Chondrocyte (in vitro differentiated cells): ENCODE measurements around the gene SETMAR. TPM values are rescaled to one million over a fixed set of nuclear protein-coding genes. Genes with fewer than 3 reads are reported as not detected.
"Not testable (repeated sequence)": the region's sequence is repeated elsewhere in the genome, so short reads cannot be mapped to it uniquely, and the experiment has no call there.

ENCODE experiments used
- DNase-seq: peaks from one replicate; pipeline ENCODE4 v3.0.0; 2021; ENCODE audit warnings: mixed read lengths, low spot score
- H3K27ac Mint-ChIP-seq: one replicate; pipeline ENCODE4 v1.8.0; 2021; ENCODE audit warnings: mild to moderate bottlenecking, moderate library complexity, mixed read lengths; ENCODE audit not compliant: unreplicated experiment
- H3K27me3 Mint-ChIP-seq: 2 replicates; pipeline ENCODE4 v1.8.0; 2021; ENCODE audit warnings: low read depth, mixed read lengths
- H3K36me3 Mint-ChIP-seq: 2 replicates; pipeline ENCODE4 v1.8.0; 2021; ENCODE audit warnings: low read depth, mixed read lengths
- H3K4me1 Mint-ChIP-seq: 2 replicates; pipeline ENCODE4 v1.8.0; 2021; ENCODE audit warnings: low read depth, mild to moderate bottlenecking, mixed read lengths
- H3K4me3 Mint-ChIP-seq: one replicate; pipeline ENCODE4 v1.8.0; 2021; ENCODE audit warnings: mild to moderate bottlenecking, moderate library complexity, mixed read lengths; ENCODE audit not compliant: unreplicated experiment
- H3K9me3 Mint-ChIP-seq: 2 replicates; pipeline ENCODE4 v1.8.0; 2021; ENCODE audit warnings: low read depth, mixed read lengths
- CTCF ChIP-seq: fragments of 200-600 bp; sonication (generic); IDR thresholded peaks from 2 replicates; pipeline ENCODE4 v1.5.0; 2021; ENCODE audit warnings: antibody characterized with exemption, mild to moderate bottlenecking, moderate library complexity
- total RNA-seq: library from RNA; stranded (reverse); gene quantifications from 3 replicates; pipeline ENCODE4 v1.2.1, GENCODE V29; 2021

Gene SETMAR
- total RNA-seq, 1 donor from 2014 or later, result 13.1 TPM

- Mint-ChIP-seq H3K4me3 (no peak overlapping the region), H3K27ac (no peak overlapping the region), H3K27me3 (no peaks in the 10 kb centered on the region), H3K9me3 (no peaks in the 10 kb centered on the region), H3K4me1 (peaks cover 21% of the 10 kb centered on the region), H3K36me3 (peaks cover 2% of the 10 kb centered on the region)
- no peak for DNase-seq
- TF ChIP-seq CTCF, result no peak
Measured at GRCh38 chr3:4323246-4324027, 20.3 kb downstream of the SETMAR start.

- no peaks in the 10 kb centered on the region for H3K27me3 Mint-ChIP-seq
- H3K4me1 Mint-ChIP-seq, result peaks cover 10% of the 10 kb centered on the region
- peaks cover 5% of the 10 kb centered on the region for H3K9me3 Mint-ChIP-seq
- H3K36me3 Mint-ChIP-seq, result peaks cover 3% of the 10 kb centered on the region
- no peak overlapping the region for H3K4me3 Mint-ChIP-seq
- H3K27ac Mint-ChIP-seq, result no peak overlapping the region
- TF ChIP-seq CTCF, result no peak
- no peak for DNase-seq
Measured at GRCh38 chr3:4326868-4327267, 23.7 kb downstream of the SETMAR start.

- H3K27ac Mint-ChIP-seq, H3K9me3 Mint-ChIP-seq, H3K4me3 Mint-ChIP-seq, DNase-seq, H3K36me3 Mint-ChIP-seq, H3K4me1 Mint-ChIP-seq, H3K27me3 Mint-ChIP-seq: not testable (repeated sequence)
Measured at GRCh38 chr3:4329806-4330205, 26.6 kb downstream of the SETMAR start.

- no peak for TF ChIP-seq CTCF
- H3K27me3 Mint-ChIP-seq, result no peaks in the 10 kb centered on the region
- H3K9me3 Mint-ChIP-seq, result peaks cover 5% of the 10 kb centered on the region
- H3K36me3 Mint-ChIP-seq, result peaks cover 3% of the 10 kb centered on the region
- H3K4me1 Mint-ChIP-seq, result peaks cover 13% of the 10 kb centered on the region
- H3K27ac Mint-ChIP-seq, result no peak overlapping the region
- DNase-seq, result no peak
- H3K4me3 Mint-ChIP-seq, result no peak overlapping the region
Measured at GRCh38 chr3:4332111-4332510, 28.9 kb downstream of the SETMAR start.

GRCh38 chr3:4332574-4332973, 29.4 kb downstream of the SETMAR start:
- Mint-ChIP-seq H3K36me3 (peaks cover 3% of the 10 kb centered on the region), H3K4me3 (no peak overlapping the region), H3K4me1 (peaks cover 18% of the 10 kb centered on the region), H3K27me3 (no peaks in the 10 kb centered on the region), H3K27ac (no peak overlapping the region), H3K9me3 (peaks cover 5% of the 10 kb centered on the region)
- no peak for DNase-seq
- TF ChIP-seq CTCF, result no peak

- Mint-ChIP-seq H3K9me3 (peaks cover 5% of the 10 kb centered on the region), H3K36me3 (peaks cover 3% of the 10 kb centered on the region), H3K4me1 (peaks cover 21% of the 10 kb centered on the region), H3K4me3 (no peak overlapping the region), H3K27ac (no peak overlapping the region), H3K27me3 (no peaks in the 10 kb centered on the region)
- no peak for TF ChIP-seq CTCF
- DNase-seq, result no peak
Measured at GRCh38 chr3:4332991-4333390, 29.8 kb downstream of the SETMAR start.
